ENCODE results near the gene TCF7L2. TPM values are rescaled to one million over a fixed set of nuclear protein-coding genes. Genes with fewer than 3 reads are reported as not detected.

The TCF7L2 gene
- total RNA-seq, 1 donor from 2014 or later: 76.4 TPM

GRCh38 chr10:113199459-113199858 is 249.4 kb downstream of the TCF7L2 start:
- Mint-ChIP-seq H3K36me3 (peaks cover 2% of the 10 kb centered on the region), H3K27me3 (ENCODE audit: low read depth) (no peaks in the 10 kb centered on the region), H3K4me1 (no peaks in the 10 kb centered on the region), H3K27ac (no peak overlapping the region), H3K4me3 (no peak overlapping the region), H3K9me3 (peaks cover 29% of the 10 kb centered on the region)
- DNase-seq (ENCODE audit: low spot score in 2 of 2, unreplicated experiment in 2 of 2): no peak
- TF ChIP-seq, protein P1, sequence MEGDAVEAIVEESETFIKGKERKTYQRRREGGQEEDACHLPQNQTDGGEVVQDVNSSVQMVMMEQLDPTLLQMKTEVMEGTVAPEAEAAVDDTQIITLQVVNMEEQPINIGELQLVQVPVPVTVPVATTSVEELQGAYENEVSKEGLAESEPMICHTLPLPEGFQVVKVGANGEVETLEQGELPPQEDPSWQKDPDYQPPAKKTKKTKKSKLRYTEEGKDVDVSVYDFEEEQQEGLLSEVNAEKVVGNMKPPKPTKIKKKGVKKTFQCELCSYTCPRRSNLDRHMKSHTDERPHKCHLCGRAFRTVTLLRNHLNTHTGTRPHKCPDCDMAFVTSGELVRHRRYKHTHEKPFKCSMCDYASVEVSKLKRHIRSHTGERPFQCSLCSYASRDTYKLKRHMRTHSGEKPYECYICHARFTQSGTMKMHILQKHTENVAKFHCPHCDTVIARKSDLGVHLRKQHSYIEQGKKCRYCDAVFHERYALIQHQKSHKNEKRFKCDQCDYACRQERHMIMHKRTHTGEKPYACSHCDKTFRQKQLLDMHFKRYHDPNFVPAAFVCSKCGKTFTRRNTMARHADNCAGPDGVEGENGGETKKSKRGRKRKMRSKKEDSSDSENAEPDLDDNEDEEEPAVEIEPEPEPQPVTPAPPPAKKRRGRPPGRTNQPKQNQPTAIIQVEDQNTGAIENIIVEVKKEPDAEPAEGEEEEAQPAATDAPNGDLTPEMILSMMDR (IDR thresholded peaks at IDR 0.05; ENCODE audit: unreplicated experiment): no peak

DNA sequence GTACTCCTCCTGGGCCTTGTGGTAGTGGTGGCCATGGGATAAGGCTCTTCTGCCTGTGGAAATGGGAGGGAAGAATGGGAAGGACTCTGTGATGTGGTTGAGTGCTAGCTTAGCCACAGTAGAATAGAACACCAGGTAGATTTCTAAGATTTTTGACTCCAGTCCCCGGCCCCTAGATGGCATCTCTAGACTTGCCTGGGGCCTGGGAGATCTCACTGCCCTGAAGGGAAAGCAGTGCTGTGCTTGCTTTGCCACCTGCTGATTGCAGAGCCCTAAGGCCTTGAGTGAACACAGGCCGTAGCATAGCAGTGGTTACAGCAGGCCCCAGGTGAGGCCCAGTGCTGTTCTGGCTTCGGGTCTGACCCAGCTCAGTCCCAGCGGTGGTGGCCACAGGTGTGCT is 252.0 kb downstream of the TCF7L2 start:
- peaks cover 7% of the 10 kb centered on the region for H3K36me3 Mint-ChIP-seq
- no peak overlapping the region for H3K27ac Mint-ChIP-seq
- no peaks in the 10 kb centered on the region for H3K4me1 Mint-ChIP-seq
- no peak for DNase-seq (ENCODE audit: low spot score in 2 of 2, unreplicated experiment in 2 of 2)
- no peaks in the 10 kb centered on the region for H3K27me3 Mint-ChIP-seq (ENCODE audit: low read depth)
- TF ChIP-seq, protein P1 (IDR thresholded peaks at IDR 0.05; ENCODE audit: unreplicated experiment): no peak
- peaks cover 54% of the 10 kb centered on the region for H3K9me3 Mint-ChIP-seq
- H3K4me3 Mint-ChIP-seq: no peak overlapping the region

- Mint-ChIP-seq H3K36me3 (peaks cover 10% of the 10 kb centered on the region), H3K4me3 (no peak overlapping the region), H3K9me3 (peaks cover 79% of the 10 kb centered on the region), H3K4me1 (no peaks in the 10 kb centered on the region), H3K27ac (no peak overlapping the region), H3K27me3 (ENCODE audit: low read depth) (no peaks in the 10 kb centered on the region)
- TF ChIP-seq, protein P1 (IDR thresholded peaks at IDR 0.05; ENCODE audit: unreplicated experiment): no peak
- DNase-seq (ENCODE audit: low spot score in 2 of 2, unreplicated experiment in 2 of 2): no peak
These were observed 257.9 kb downstream of the TCF7L2 start for GRCh38 chr10:113207924-113208323.

GRCh38 chr10:113213035-113213434 is 263.0 kb downstream of the TCF7L2 start:
- DNase-seq (ENCODE audit: low spot score in 2 of 2, unreplicated experiment in 2 of 2): no peak
- Mint-ChIP-seq H3K4me1 (no peaks in the 10 kb centered on the region), H3K36me3 (no peaks in the 10 kb centered on the region), H3K9me3 (peaks cover 48% of the 10 kb centered on the region), H3K4me3 (no peak overlapping the region), H3K27ac (no peak overlapping the region), H3K27me3 (ENCODE audit: low read depth) (no peaks in the 10 kb centered on the region)
- TF ChIP-seq, protein P1 (IDR thresholded peaks at IDR 0.05; ENCODE audit: unreplicated experiment): no peak

DNA sequence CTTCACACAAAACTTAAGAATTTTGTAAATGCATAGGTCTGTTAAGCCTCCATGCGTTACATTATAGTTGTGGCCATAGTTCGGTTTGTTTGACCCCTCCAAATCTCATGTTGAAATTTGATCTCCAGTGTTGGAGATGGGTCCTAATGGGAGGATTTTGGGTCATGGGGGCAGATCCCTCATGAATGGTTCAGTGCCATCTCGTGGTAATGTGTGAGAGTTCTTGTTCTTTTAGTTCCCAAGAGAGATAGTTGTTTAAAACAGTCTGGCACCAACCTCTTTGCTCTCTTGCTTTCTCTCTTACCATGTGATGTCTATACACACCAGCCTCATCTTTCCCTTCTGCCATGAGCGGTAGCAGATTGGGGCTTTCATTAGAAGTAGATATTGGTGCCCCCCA is 264.3 kb downstream of the TCF7L2 start:
- Mint-ChIP-seq H3K9me3 (peaks cover 35% of the 10 kb centered on the region), H3K36me3 (no peaks in the 10 kb centered on the region), H3K27me3 (ENCODE audit: low read depth) (no peaks in the 10 kb centered on the region), H3K4me1 (no peaks in the 10 kb centered on the region), H3K4me3 (no peak overlapping the region), H3K27ac (no peak overlapping the region)
- DNase-seq (ENCODE audit: low spot score in 2 of 2, unreplicated experiment in 2 of 2): no peak
- TF ChIP-seq, protein P1 (IDR thresholded peaks at IDR 0.05; ENCODE audit: unreplicated experiment): no peak

- DNase-seq (ENCODE audit: low spot score in 2 of 2, unreplicated experiment in 2 of 2): no peak
- H3K27ac Mint-ChIP-seq: no peak overlapping the region
- no peaks in the 10 kb centered on the region for H3K4me1 Mint-ChIP-seq
- H3K4me3 Mint-ChIP-seq: no peak overlapping the region
- TF ChIP-seq, protein P1 (IDR thresholded peaks at IDR 0.05; ENCODE audit: unreplicated experiment): no peak
- H3K36me3 Mint-ChIP-seq: no peaks in the 10 kb centered on the region
- peaks cover 26% of the 10 kb centered on the region for H3K9me3 Mint-ChIP-seq
- H3K27me3 Mint-ChIP-seq (ENCODE audit: low read depth): no peaks in the 10 kb centered on the region
These were observed 266.1 kb downstream of the TCF7L2 start for GRCh38 chr10:113216102-113216501.

Measured in mesothelial cell of epicardium (in vitro differentiated cells).